Activated T-cell treated with anti-CD3 and anti-CD28 coated beads, Interleukin-2, amount 50 U/mL, for 48 hours (primary cell): ENCODE results near the gene YY2.

Source experiments
- DNase-seq, 2 experiments: peaks; one replicate each; pipeline ENCODE4 v3.0.0-alpha.2; 2020

YY2 gene

GRCh38 chrX:21881881-21882574, 26.2 kb downstream of the YY2 start:
- no peak for DNase-seq

DNA sequence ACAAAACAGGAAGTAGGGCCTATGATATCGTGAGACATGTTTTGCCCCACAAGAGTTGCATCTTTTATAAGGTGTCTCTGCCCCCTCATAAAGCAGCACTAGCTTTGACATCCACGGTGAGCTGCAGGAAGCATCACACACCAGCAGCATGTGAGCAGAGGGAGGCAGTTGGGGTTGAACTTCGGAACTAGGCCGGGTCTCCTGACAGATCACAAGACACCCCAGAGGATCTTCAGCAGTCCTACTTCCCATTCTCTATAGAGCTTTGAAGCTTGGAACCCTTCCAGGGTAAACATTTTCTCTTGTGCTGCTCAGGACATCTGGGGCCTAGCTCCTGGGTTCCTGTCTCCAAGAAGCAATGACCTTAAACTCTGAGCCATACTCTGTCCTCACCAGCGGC, 27.5 kb downstream of the YY2 start:
- no peak for DNase-seq

DNA sequence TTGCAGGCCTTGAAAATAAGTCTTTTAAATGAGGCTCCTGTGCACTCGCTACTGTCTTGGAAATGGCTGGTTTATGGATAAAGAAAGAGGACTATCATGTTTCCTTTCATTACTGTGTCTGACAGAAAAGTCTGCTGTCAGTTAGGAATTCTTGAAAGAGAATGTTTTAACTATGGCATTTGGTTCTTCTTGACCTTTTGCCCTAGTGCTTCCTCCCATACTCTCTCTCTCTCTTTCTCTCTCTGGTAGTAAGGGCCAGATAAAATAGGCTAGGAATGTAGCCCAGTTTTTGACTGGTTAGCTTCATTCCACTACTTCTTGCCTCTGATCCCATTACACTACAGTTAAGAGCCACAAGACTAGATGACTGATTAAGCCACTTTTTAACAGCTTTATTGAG, 29.8 kb downstream of the YY2 start:
- no peak for DNase-seq

- no peak for DNase-seq
These were observed 49.5 kb downstream of the YY2 start for GRCh38 chrX:21905313-21905712.

GRCh38 chrX:21905953-21906352, 50.2 kb downstream of the YY2 start:
- no peak for DNase-seq

- DNase-seq: no peak
These were observed 51.5 kb downstream of the YY2 start for GRCh38 chrX:21907260-21907659.
